Fibroblast of skin of right biceps (primary cell): ENCODE measurements around the gene RCBTB1.
"Not testable (repeated sequence)": the region's sequence is repeated elsewhere in the genome, so short reads cannot be mapped to it uniquely, and the experiment has no call there.

Experiments
- DNase-seq: peaks from one replicate; pipeline ENCODE4 v3.0.0-alpha.2; 2013

RCBTB1 gene

DNA sequence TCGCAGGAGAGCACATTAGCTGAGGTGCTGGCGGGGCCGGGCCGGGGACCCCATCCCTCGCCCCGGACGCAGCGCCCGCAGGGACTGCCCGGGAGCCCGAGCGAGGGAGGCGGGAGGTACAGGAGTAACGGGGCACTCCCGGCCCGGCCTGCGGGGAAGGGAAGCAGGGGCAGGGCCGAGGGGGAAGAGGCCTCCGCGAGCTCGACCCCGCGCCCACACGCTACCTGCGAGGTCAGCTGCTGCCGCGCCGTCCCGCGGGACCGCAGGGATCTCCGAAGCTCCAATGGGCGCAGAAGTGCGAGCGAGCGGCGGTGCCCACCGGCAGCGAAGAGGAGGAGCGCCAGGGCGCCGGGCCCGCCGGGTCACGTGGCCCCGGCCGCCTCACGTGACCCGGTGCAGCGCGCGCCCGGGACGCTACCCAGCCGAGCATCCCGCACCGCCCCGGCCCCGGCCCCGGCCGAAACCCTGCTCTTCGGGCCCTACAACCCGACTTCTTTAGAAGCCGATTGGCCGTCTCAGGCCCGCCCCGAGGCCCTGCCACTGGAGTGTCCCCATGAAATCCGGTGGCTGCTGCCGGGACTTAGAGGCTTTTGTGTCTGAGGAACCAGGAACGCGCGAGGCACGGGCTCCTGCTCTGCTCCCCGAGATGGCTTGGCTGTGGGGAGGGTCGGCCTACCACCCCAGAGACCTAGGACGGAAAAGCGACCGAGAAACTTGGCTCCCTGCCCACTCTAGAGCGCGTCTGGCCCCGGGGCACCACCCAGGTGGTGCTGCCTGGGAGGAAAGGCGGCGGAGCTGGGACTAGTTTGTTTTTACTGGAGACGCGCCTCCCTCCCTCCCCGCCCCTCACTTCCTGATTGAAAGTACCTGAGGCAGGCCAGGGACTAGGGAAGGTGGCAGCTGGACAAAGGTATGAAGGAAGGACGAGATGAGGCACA lies at the start of gene RCBTB1:
Gene RCBTB1, minus strand, starts transcription at position 339 of the 938 bp plus-strand sequence. CDS start 18,279 bp downstream, outside the sequence.
- DNase-seq, result peak; percentile 70

- no peak for DNase-seq
Measured at GRCh38 chr13:49633710-49634109, 48.4 kb upstream of the RCBTB1 start.

DNA sequence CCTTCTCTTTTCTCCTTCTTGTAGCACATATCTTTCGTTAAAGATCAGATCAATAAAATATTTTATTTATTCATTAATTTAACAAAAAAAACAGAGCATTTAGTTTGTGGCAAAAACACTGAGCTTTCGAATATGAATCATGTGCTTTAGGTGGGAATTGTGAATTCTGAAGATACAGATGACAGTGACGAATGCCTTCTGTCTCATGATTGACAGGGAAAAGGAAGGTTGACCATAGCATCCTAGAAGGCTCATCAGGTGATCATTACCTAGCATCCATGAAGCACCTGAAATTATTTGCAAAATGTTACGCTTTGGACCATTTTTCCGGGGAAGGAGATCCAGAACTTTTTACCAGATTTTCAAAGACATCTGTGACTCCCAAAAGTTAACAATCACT lies 46.8 kb upstream of the RCBTB1 start:
- DNase-seq, result no peak

- no peak for DNase-seq
Measured at GRCh38 chr13:49630580-49630979, 45.2 kb upstream of the RCBTB1 start.

DNA sequence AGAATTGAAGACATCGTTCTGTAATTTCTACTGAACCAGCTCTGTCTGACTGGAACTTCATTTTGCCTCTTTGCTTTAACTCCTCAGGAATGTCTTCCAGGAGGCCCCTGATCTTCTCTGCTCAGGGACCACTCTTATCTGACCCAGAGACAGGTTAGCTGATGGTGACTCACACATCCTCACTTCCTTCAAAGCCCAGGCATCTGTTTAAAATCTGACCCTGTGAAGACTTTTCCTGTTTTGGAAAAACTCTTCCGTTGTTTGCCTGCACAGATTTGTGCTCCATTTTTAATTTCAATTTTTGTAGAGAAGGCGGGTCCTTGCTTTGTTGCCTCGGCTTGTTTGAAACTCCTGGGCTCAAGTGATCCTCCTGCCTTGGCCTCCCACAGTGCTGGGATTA lies 44.6 kb upstream of the RCBTB1 start:
- no peak for DNase-seq

GRCh38 chr13:49629196-49629938 lies 44.0 kb upstream of the RCBTB1 start:
- no peak for DNase-seq

- no peak for DNase-seq
Measured at GRCh38 chr13:49627831-49628652, 42.7 kb upstream of the RCBTB1 start, which contains the start of gene ARL11. Gene ARL11 (plus strand): TSS chr13:49628507. CDS start chr13:49630448, 1,941 bp downstream.

- DNase-seq, result no peak
Measured at GRCh38 chr13:49625392-49626079, 40.2 kb upstream of the RCBTB1 start.

- DNase-seq, result no peak
Measured at GRCh38 chr13:49624229-49624628, 38.9 kb upstream of the RCBTB1 start.

DNA sequence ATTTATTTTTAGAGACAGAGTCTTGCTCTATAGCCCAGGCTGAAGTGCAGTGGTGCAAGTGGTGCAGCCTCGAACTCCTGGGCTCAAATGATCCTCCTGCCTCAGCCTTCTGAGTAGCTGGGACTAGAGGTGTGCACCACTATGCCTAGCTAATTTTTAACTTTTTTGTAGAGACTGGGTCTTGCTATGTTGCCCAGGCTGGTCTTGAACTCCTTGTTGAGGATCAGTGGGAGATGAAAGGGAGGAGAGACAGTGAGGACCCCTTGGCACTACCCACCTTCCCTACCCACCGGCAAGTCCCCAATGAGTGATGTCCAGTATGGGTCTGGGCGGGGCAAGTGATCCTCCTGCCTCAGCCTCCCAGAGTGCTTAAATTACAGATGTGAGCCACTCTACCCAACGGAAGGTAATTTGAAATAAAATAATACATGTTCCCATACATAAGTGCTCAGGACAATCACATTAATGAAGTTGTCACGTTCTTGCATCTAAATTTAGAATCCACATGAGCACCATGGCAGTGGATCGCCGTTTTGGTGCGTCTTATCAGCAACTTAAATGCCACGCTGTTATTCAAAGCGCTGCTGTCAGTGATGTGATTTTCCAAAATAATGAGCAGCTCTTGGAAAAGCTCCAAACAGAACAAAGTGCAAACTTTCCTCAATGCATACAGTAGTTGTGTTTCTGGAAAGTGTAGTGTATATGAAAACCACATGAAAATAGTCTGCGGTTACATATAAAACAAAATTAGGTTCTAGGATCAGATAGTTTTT lies 37.0 kb upstream of the RCBTB1 start:
- DNase-seq, result no peak

DNA sequence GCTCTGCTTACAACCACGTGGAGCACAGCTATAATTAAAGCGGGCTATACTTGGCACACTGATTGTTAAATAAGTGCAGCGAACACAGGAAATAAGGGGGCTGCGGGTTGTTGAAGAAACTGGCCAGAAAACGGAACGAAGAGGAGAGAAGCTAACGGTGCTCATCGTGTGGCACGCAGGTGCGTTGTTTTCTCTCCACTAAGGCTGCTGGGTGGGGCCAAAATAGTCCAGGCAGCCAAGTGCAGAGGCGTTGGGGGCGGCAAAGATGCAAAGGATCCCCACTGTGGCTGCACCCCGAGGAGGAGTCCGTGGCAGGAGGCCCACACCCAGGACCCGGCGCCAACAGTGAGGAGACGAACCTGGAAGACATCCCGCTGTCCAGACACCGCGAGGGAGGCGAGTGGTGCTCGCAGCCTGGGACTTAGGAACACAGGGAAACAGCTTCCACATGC lies 34.8 kb upstream of the RCBTB1 start:
- no peak for DNase-seq

GRCh38 chr13:49616676-49617065 lies 31.3 kb upstream of the RCBTB1 start:
- DNase-seq, result no peak

DNA sequence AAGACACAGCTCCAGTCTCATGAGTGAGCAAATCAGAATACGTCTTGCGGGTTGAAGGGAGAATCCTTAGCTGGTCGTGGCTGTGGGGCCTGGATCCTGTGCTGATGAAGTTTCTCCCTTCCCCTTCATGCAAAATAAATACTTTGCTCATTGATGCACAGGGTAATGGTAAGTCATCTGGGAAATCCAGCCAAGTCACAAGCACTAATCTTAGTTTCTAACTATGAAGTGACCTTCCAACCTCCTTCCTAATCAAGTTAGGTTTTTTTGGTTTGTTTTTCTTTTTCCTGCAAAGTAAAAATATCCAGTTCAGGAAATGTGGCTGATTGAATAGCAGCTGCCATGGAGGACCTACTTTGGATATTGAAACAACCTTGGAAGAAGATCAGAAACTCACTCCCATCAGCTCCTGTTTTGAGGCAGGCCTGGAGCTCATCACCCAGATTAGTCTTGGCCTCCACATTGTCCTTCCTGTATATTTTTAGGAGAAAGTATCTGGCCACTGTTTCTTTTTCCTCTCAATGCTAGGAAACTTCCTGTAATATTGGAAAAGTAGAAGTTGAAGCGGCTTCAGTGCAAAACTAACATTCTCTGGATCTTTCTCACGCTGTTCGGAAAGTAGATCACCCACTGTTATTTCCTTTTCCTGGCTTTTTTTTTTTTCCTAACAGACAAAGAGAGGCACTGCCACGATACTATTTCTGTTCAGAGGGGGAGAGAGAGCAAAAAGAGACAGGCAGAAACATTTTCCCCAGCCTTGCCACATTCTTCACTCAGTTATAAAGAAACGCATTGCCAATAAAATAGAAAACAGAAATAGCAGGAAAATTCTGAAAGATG lies 30.7 kb upstream of the RCBTB1 start:
- DNase-seq, result no peak

GRCh38 chr13:49612042-49612441 lies 26.7 kb upstream of the RCBTB1 start:
- not testable (repeated sequence) for DNase-seq

DNA sequence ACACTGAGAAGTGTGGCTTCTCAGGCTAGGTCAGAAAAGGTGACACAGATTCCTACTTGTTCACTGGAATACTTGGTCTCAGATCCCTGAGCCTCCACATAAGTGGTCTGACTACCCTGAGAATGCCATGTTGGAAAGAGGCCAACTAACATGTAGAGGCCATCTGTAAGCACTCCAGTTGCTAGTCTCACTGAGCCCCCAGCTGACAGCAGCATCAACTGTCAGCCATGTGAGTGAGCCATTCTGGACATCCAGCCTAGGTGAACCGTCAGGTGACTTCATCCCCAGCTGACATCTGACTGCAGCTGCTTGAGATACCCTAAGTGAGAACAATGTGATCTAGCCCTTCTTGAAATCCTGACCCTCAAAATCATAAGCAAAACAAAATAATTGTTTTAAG lies 24.8 kb upstream of the RCBTB1 start:
- DNase-seq, result no peak

GRCh38 chr13:49608651-49609331 lies 23.4 kb upstream of the RCBTB1 start:
- no peak for DNase-seq

GRCh38 chr13:49607761-49608160 lies 22.4 kb upstream of the RCBTB1 start:
- DNase-seq, result no peak

DNA sequence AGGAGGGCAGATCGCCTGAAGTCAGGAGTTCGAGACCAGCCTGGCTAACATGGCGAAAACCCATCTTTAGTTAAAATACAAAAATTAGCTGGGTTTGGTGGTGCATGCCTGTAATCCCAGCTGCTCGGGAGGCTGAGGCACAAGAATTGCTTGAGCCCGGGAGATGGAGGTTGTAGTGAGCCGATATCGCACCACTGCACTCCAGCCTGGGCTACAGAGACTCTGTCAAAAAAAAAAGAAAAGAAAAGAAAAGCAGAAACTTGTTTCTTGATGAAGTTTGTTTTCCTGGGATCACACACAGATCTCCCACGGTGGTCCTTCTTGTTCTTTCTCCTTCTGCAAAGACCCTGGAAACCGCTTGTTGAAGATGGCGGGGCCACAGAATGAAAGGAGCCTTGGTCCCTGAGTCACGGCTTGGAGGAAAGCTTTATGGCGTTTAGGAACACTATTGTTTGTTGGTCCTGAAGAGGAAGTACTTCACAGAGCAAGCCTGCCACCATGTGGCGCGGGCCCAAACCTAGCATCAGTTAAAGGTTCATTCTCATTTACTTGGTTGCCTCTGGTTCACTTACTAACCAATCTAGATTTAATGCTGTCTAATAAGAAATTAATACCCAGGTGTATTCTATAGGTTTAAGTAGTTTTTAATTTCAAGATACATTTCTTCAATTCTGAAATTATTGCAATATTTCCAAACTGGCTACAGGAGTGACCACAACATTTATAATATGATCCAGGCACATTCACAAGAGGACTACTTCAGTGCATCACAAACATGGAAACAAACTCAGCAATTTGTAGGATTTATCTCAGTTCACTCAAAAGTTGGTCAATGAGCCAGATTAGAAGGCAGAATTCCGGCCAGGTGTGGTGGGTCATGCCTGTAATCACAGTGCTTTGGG lies 21.6 kb upstream of the RCBTB1 start:
- peak; percentile 85 for DNase-seq

GRCh38 chr13:49604570-49604969 lies 19.2 kb upstream of the RCBTB1 start:
- no peak for DNase-seq
